K562 treated with DMSO at 1 percent for 12 hours (cell line): ENCODE measurements around the gene MBD5. TPM values are rescaled to one million over a fixed set of nuclear protein-coding genes. Genes with fewer than 3 reads are reported as not detected.

ENCODE experiments used
- total RNA-seq: library from RNA; unstranded; fragments of 300-600 nt; gene quantifications from 2 replicates; pipeline ENCODE4 v1.2.3, GENCODE V29; 2022; ENCODE audit not compliant: insufficient read depth

MBD5 gene
- total RNA-seq, result 1.9 and 8.3 TPM in 2 replicates

DNA sequence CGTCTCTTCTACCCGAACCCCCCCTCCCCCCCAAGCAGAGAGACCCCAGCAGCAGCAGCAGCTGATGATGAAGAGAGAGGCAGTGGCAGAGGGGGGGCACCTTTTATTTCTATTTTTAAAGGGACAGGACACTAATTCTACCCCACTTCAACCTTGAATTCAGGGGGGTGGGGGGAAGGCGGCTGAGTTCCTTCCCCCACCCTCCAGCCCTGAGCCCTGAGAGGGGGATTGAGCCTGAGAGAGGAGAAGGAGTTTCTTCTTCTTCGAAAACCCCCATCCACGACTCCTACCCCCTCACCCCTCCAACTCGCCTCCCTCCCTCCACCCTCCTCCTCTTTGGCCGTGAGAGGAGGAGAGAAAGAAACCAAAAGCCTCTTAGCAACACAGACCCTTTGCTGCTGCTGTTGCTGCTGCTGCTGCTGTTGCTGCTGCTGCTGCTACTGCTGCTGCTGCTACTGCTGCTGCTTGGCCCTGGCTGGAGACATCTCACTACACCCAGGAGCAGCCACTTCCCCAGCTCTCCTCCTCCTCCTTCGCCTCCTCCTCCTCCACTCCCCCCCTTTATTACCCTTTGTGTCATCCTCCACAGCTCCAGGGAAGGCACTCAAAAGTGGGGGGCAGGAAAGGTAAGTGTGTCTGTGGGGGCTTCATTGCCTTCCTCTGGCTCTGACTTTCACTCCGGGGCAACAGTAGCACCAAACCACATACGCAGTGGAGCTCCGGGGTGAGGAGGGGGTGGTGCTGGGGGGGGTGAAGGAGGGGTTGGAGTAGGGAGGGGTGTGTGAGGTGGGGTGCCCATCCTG is at the start of gene MBD5:
Gene MBD5, plus strand, starts transcription at position 33 of the 803 bp plus-strand sequence.

DNA sequence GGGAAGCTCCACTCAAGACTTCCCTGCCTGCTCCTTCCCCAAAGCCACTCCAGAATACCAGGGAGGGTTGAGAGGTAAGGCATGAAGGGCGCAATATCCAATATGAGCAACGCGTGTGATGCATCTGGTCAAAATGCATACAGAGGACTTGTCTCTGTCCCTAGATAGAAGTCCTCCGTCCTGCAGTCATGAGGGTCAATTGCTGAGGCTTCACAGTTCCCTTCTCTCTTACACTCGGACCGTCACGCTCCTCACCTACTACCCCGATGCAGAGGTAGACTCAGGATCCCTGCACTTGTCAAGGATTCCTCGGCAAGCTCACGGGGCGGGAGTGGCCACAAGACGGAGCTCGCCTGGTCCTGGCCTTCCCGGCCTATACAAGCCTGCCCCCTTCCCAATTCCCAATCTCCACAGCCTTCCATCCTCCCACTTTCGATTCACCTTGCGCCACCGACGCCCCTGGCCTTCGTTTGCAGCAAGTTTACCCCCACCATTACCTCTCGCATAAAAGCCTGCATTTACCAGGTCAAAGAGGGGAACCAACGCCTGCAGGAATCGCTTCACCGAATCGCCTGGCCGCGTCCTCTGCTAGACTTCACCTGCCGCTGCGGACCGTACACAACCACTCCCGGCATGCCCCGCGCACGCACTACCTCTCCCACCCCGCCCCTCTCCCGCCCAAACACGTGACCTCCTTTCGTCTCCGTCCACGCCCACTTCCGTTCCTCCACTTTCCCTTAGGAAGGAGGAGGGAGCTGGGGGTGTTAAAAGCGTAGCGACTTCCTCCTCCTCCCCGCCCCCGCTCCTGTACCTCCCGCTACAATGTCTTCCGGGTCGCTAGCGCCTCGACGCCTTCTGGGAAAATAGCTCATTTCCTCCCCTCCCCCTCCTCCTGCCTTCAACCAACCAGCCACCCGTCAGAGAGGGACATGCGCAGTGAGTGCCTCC is 506 bp upstream of the MBD5 start, which contains the start of gene ORC4:
Gene ORC4, minus strand, starts transcription at position 627 of the 948 bp plus-strand sequence. CDS start 44,779 bp downstream, outside the sequence.

Other genes with a start within 250 kb of the MBD5 start
- gene ACVR2A, start 176.1 kb upstream of the MBD5 start, total RNA-seq, result 1.1 and 3.0 TPM in 2 replicates
- gene ORC4, start 354 bp upstream of the MBD5 start, total RNA-seq, result 15.5 and 25.1 TPM in 2 replicates